Stimulated activated CD8-positive, alpha-beta memory T cell treated with anti-CD3 and anti-CD28 coated beads, Interleukin-7, amount 100 ng/mL, for 1 hour (primary cell): ENCODE measurements around the gene SLC25A45.

Experiments
- DNase-seq, 2 donors: peaks; one replicate each; pipeline ENCODE4 v3.0.0-alpha.2; 2020; ENCODE audit warnings: low read depth in 2 of 2

The SLC25A45 gene

DNA sequence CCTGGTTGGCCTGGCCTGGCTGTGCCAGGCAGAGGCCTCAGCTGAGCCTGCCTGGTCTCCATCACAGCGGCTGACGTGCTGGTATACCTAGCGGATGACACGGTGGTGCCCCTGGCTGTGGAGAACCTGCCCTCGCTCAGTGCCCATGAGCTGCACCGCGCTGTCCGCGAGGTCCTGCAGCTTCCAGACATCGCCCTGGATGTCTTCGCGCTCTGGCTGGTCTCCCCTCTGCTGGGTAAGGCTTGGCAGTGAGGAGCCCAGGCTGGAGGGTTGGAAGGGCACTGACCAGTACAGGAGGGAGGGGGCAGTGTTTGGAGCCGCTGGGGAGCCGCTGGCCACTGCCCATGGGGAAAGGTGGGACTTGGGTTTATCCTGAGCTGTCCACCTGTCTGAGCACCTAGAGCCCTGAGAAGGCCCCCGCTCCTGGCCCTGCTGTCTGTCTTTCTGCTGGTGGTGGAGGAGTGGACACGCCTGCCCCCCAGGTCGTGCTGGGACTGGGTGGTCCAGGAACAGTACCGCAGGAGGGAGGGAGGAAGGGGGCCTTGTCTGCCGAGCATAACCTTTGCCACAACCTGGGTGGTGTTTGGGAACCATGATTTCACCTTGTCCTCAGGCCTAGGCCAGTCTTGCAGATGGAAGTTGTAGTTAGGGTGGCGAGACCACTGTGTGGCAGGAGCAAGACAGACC is 7.0 kb upstream of the SLC25A45 start:
- no peak for DNase-seq

DNA sequence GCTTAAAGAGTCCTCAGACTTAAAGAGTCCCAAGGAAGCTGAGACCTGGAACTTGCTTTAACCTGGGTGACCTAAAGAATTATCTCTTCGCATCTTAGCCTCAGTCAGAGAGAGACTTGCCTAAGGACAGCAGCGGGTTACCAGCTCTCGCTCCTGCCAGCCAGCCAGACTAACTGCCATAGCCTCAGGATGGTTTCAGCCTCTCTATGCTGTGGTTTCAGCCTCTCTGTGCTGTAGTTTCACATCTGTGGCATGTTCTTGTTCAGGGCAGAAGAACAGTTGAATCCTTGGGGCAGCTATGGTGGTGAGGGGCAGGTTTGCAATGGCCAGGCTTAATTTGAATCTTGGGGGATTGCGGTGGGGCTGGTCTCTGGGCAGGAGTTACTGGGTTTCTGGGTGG is 6.3 kb upstream of the SLC25A45 start:
- DNase-seq, result no peak

DNA sequence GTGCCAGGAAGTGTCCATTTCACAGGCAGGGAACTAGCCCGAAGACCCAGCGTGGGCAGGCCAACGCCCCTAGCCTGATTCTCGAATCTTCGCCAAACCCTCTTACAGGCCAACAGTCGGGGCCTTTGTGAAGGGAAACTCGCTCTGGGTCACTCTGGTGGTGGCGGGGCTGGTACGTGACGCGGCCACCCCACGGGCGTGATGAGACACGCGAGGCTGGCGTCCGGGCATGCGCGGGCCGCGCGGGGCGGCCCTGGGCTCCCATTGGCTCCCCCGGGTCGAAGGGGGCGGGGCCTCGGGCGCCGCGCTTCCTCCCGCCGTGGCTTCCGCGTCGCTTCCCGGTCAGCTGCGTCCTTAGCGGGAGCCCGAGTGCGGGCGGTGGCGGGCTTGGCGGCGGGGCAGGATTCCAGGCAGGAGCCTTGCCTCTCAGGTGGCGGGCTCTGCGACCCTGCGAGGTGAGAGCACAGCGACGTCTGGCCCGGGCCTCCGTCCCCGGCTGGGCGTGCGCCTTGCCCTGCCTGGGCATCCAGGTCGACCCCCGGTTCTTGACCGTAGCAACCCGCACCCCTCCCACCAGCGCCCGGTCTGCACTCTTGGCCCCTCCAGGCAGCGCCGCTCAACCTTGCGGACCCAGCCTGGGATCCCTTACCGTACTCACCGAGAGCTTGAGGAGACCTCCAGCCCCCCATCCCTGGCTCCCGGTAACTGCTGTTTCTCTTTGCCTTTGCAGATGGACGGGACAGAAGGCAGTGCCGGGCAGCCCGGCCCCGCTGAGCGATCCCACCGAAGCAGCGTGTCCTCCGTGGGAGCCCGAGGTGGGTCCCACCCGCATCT is 4.1 kb upstream of the SLC25A45 start, which contains the start of gene FRMD8:
TSS of gene FRMD8 (plus strand) at position 331 of the 834 bp plus-strand sequence. CDS start at position 731, 400 bp downstream.
- peak; percentile 78 to 79 for DNase-seq

DNA sequence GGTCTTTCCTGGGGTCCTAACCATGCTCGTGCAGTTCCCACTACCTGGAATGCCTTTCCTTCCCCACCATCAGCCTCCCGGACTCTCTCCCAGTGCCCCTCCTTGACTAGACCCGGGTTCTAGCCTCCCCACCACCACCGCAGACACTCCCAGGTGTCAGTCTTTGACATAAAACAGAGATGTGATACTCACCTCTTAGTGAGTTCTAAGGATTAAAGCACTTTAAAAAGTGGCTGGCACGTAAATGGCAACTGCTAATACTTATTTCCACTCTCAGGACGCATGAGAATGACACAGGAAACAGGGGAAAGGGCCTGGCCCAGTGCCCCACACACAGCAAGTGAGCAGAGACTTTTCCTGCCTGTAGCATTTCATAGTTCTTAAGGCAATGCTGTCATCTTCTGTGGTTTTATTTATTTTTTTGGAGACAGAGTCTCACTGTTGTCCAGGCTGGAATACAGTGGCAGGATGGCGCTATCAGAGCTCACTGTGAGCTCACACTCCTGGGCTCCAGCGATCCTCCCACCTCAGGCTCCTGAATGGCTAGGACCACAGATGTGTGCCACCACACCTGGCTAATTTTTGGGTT is 1.9 kb upstream of the SLC25A45 start:
- DNase-seq, result no peak

DNA sequence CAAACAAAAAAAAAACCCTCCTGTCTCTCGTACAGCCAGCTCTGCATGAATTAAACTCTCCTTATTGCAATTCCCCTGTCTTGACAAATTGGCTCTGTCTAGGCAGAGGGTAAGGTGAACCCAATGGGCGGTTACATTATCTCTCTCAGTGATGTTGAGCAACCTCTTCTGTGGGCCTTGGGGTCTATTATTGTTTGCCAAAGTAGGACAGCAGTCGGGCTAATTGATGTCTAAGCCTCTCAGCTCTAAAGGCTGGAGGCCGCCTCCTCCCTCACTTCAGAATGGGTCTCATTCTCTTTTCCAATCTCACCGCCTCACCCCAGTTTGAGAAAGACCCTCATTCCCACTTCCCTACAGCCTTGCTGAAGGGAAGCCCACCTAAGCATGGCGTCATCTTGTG is 1.3 kb upstream of the SLC25A45 start:
- DNase-seq, result no peak

DNA sequence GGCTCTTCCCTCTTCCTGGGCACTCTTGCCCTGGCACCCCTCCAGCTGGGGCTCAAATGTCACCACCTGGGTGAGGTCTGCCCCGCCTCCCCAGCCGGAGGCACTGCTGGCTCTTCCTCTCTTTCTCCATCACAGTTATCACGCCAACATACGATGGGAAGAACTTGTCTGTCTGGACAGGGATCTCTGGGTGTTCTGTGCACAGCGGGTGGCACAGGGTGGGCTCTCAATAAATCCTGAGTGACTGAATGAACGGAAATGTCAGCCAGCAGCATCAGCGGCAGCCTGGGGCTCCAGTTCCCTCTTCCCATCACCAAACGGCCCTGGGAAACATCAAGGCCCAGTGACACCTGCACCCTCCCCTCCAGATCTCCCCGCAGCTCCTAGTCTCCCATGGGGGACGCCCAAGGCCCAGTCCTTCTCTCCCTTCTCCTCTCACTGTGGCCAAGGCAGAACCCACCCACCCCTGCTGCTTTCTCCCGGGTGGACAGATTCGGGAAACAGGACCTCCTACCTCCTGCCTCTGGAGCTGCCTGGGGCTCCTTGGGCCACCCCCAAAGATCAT is 440 bp upstream of the SLC25A45 start:
- no peak for DNase-seq

DNA sequence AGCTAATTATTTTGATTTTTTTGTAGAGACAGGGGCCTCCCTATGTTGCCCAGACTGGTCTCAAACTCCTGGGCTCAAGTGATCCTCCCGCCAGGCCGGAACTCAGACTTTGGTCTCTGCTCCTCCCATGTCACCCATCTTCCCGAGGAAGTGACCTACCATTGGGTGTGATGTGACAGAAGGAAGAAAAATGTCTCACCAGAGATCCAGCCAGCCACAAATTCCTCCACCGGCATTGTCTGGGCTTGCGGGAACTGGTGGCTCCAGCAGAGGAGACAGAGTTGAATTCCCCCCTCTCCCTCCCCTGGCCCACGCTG is 772 bp downstream of the SLC25A45 start:
- DNase-seq, result no peak

DNA sequence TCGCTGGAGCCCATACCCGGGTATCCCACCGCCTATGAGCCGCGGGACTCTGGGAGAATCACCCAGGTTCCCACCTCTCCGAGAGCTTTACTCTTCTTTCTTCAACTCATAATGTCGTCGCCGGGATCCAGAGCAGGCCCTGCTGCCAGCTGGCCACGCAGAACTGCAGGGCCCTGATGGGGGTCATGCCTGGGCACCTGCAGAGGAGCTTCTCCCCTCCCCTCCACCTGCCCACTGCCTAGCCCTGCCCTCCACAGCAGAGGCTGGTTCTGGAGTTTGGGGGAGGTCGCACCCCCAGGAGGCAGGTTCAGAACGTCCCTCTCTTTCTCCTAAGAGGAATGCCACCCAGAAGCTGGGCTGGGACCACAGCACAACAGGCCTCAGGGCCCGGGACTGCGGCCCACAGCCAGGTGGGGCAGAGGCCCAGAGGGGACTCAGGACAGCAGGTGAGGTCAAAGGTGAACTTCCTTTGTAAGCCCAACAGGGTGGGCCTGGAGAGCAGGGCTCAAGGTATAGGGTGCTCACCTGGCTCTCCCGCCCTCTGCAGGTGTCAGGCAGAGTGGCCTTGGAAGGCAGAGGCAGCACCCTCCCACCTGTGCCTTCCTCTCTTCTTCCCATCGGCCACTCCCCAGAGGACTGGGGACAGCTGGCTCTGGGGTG is 1.9 kb downstream of the SLC25A45 start:
- no peak for DNase-seq

DNA sequence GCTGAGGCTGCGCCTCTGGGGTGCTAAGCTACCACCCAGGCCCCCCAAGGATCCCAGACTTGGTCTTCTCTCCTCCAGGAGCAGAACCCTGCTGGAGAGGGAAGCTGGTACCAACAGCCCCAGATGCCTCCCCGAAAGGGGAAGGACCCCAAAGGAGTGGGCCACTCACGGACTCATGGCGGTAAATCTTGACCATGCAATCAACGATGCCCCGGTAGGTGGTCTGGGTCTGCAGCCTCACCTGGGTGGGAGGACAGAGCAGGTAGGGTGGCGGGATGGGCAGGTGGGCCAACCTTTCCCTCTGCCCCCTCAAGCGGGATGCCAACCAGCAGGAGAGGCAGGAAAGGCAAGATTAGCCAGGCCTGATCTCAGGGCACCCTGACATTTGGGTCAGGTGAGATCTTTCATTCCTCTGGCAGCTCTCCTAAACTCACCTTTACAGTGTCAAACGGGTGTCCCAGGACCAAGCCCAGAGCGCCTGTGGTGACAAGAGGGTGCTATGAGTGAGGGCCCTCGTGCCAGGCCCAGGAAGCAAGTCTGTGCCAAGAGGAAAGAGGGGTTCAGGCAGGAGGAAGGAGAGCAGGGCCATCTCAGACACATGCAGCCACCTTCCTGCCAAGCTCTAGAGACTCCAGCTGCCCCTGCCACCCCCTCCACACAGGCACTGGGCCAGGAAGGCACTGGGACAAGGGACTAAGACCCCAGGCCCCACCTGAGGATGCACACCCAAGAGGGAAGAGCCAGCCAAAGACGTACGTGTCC is 2.6 kb downstream of the SLC25A45 start:
- DNase-seq, result no peak

DNA sequence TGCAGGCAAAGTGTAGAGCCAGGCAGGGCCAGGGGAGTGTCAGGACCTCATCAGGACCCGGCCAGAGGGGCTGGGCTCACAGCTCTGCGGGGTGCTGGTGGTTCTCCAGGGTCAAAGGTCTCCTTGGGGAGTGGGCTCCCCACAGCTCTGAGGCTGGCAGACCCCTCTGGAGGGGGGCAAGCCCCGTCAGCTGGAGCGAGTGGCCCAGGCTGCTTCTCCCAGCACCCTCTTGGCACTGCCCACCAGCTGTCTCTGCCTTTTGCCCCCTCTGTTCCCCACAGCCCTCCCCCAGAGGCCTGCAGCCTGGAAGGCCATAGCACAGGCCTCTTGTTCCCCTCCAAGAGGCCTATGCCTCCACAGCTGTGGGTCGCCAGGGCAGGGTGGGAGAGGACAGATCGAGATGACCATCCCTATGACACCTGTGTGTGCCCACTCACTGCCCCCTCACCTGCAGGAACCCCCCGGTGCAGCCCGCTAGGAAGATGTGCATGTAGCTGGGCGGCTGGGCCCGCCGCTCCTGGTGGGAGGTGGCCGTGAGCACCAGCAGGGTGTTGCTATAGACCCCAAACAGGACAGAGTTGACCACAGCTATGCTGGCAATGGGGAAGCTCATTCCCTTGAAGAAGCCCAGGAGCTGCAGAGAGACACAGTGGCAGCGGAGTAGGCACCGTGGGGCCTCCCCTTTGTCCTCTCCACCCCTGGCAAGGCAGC is 3.4 kb downstream of the SLC25A45 start:
- no peak for DNase-seq

DNA sequence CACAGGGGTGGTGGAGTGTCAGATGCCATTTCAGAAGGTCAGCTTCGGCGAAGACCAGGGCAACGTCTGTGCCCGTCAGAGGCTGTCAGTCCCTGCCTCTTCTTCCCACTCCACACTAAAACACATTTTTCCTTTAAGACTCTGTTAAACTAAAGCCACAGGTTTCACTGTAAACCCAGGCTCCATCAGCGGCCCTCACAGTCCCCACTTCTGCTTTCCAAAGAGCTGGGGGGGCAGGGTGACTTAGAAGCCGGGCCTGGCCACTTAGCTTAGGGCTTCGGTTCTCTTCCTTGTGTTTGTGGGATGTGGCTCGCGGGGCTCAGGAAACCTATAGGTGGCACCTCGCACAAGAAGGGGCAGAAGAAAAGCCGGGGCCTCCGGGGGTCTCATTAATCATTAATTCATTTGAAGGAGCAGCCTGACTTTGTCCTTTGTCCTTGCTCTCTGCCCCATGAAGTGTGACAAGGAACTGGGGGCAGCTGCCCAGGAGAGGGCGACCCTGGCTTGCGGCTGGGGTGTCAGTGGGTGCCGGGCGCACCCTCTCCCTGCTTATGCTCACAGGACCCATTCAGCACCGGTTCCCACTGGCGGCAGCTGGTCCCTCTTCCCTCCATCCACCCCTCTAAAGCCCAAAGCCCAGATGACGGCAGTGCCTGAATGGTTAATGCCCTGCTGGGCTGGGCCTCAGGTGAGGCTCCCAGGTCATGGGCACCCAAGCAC is 4.1 kb downstream of the SLC25A45 start:
- no peak for DNase-seq

DNA sequence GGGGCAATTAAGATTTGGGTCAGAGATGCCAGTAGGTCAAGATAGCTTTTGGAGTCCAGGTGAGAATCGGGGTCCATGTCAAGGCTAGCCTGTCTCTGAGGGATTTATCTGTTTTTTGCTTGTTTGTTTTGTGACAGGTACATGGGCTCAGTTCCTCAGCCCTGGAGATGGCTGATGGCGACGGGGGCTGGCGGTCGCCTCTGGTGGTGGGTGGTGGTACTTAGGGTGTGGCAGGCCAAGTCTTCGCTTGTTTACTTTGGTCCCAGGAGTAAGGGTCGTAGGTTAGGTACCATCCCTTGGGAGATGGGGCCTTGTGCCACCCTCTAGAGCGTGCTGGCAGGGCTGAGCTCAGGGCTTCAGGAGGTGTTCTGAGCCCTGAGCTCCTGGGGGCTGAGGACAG is 4.7 kb downstream of the SLC25A45 start:
- DNase-seq, result no peak

DNA sequence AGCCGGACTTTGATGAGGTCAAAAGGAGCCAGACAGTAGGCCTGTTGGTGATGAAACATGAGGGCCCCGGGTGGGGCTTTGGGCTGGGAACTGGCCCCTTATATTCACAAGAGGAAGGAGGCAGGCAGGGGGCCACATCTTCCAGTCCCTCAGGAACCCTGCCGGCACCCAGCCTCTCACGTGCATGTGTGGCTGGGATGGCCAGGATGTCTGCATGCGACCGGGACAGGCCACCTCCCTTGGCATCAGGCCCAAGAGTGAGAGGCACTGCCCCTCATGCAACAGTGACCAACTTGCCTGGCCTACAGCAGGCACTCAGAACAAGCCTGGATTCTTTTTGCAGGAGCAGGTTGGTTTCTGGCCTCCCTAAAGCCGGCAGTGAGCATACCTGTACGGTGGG is 5.4 kb downstream of the SLC25A45 start:
- no peak for DNase-seq

DNA sequence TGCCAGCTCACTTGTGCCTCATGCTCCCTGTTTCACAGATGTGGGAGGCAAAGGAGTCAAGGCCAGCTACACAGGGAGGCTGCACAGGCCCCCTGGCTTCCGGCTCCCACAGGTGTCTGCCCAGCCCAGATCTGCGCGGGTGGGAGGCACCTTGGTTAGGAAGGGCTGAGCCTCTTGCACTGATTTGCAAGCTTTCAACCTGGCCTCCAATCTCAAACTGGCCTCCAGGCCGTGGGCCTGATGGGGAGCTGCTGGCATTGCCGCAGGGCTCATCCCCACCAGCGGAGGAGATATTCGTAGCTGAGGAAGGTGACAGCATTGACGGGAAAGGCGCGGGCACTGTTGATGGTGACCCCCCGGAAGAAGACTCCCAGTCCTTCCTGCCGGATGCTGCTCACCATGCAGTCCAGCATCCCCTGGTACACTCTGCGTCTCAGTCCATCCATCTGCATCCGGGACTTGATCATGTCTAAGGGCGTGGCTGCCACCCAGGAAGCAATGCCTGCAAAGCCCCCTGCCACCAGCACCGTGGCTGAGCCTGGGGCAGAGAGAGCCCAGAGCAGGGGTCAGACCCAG is 6.2 kb downstream of the SLC25A45 start:
- DNase-seq, result no peak

DNA sequence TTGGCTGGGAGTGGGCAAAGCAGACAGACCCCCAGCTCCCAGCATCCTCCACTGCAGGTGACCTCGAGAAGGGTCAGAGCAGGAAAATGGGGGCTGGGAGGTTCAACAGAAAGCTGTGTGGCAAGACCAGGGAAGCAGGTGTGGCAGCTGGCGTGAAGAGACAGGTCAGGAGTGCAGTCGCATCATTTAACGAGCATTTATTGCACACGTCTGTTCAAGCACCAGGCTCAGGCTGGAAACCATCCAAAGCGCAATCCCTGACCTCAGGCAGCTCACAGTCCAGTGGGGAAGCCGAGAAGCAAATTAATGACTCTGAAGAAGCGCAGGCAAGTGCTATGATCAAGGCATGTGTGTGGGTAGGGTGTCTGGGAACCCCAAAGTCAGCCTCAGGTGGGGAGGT is 7.4 kb downstream of the SLC25A45 start:
- DNase-seq, result no peak

DNA sequence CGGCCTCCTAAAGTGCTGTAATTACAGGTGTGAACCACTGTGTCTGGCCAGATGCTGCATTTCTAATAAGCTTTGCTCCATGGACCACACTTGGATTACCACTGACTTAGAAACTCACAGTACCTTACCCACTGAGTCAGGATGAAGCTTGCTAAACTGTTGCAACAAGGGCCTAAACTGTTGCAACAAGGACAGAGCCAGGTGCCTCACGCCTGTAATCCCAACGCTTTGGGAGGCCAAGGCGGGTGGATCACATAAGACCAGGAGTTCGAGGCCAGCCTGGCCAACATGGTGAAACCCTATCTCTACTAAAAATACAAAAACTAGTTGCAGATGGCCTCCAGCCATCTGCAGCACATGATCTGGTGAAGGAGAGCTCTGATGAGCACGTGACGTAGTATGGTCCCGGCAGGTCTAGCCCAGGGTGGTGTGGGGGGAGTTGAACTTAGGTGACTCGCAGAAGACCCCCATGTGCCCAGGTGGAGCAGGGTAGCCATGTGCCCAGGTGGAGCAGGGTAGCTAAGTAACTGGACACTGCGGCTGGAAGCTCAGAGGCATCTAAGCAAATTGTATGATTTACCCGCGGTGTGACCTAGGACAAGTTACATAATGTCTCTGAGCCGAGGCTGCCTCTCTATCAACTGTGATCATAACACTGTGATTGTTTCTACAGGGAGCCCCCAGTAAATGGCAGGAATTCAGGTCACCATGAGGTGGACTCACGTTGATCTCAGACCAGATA is 8.4 kb downstream of the SLC25A45 start:
- no peak for DNase-seq

DNA sequence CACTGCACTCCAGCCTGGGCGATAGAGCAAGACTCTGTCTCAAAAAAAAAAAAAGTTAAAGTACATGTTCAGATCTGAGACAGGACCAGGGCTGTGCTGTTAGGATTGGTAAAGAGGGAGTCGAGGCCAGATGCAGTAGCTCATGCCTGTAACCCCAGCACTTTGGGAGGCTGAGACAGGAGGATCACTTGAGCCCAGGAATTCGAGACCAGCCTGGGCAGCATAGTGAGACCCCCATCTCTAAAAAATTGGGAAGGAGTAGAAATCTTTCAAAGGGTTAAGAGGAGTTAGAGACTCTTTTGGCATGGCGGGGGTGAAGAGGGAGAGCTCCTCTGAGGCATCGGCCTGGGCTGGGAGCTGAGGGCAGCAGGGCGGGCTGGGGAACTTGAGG is 11.8 kb downstream of the SLC25A45 start:
- DNase-seq, result no peak

DNA sequence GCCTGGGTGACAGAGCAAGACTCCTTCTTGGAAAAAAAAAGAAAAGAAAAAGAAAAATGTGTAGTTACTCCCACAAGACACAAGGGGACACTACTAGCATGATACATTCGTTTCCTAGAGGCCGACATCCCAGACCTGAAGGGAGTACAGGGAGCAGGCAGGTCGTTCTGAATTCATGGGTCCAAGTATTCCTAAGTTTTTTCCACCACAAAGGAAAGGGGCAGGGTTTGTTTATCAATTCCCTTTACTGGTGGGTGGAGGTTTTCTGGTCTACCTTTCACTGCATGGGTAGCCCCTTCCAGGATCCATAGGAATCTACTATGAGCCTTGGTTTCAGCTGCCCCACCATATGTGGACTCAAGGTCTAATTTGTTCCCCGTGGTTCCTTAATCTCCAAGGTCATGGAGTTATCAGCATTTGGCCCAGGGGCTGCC is 16.1 kb downstream of the SLC25A45 start:
- DNase-seq, result no peak

DNA sequence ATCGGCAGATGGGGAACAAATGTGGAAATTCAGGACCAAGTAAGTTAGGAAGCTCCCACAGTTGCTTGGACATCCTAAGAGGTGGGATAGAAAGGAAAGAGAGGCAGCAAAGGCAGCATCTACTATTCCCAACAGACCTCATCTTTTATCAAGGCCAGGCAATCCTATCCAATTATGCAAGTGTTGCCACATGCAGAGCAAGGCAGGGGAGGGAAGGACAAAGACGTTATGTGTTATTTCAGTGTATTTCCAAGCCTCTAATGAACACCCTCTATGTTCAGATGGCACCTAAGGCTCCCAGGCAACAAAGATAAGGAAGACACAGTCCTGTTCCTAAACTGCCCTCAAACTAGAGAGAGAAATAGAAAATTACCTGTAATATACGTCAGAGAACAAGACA is 18.7 kb downstream of the SLC25A45 start:
- no peak for DNase-seq
